ENCODE measurements around the gene TBC1D22A.

GRCh38 chr22:46781291-46781690 is 18.8 kb downstream of the TBC1D22A start:
- TF ChIP-seq EZH2phosphoT487 (IDR thresholded peaks at IDR 0.05; ENCODE audit: low read depth, severe bottlenecking, unreplicated experiment): no peak
- no peak for TF ChIP-seq CTCF (IDR thresholded peaks at IDR 0.05; ENCODE audit: poor library complexity)
- no peak for TF ChIP-seq EZH2 (IDR thresholded peaks at IDR 0.05; ENCODE audit: borderline replicate concordance)
